ENCODE results near the gene ADAM11.

ADAM11 gene

DNA sequence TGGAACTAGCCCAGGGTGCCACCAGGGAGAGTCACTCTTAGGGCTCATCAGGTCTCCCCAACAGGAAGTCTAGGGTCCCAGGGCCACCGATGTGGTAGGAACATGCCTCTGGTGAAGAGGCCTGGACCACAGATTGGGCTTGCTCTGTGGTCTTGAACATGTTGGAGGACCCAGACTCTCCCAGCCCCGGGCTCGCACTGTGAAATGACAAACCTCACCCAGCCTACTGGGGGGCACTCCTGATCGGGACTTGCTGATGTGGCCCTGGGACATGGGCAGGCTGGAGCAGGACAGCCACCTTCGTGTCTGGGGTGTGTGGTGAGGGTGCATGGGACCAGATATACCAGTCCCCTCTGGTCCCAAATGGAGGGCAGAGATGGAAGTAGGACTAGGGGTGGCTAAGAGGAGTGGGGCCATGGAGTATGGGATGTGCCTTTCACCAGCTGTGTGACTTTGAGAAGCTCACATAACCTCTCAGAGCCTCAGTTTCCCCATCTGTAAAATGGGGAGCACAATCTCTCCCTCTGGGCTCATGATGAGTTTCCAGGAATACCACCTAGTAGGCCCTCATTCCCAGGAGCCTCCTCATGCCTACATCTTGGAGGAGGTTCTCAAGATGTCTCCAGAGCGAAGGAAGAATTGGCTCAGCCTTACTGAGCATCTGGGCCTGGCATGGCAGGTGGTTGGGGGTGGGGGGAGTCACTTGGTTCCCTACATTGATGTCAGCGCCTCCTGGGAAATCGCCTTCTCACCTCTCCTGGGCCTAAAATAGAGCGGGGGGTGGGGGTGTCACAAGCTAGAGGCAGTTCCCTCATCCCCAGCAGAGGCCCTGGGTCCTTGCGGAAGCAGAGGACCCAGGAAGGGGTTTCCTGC is 1.5 kb upstream of the ADAM11 start:
- no peak for DNase-seq (ENCODE audit: extremely low read depth in 1 of 2, low read depth in 1 of 2)

DNA sequence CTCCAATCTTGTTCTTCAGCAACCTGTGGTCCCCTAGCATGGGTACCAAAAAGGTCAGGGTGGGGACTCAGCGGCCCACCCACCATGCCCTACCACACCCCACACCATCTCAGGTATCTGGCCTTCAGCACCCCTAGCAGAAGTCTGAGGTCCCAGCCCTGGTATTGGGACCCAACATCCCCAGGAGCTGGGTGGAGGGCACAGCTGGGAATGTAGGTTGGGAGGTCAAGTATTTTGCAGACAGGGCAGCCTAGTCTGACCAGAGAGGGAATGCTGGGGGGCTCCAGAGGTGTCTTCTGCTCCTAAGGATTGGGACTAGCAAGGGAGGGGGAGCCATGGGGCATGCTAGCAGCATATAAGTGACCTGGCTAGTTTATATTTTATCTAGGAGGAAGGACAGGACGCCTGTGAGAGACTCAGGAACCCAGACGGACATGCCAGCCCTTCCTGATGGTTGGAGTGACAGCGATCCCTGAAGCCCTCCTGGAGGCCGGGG is 822 bp upstream of the ADAM11 start:
- no peak for DNase-seq (ENCODE audit: extremely low read depth in 1 of 2, low read depth in 1 of 2)

GRCh38 chr17:44759086-44759915 is 513 bp downstream of the ADAM11 start:
- DNase-seq (ENCODE audit: extremely low read depth in 1 of 2, low read depth in 1 of 2), result no peak

DNA sequence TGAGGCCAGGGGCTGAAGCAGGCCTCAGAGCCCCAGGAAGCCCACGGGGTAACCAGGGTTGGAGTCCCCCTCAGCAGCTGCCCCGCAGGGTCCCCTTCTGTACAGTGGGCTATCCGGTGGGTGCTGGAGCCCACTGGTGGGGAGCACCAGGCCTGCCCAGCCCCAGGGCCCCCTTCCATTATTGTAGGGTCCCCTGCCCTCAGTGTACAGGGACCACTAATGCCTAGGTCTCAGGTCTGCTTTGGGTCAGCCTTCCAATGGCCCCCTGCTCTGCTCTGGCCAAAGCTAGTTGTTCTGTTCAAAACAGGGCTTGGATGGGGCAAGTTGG is 1.1 kb downstream of the ADAM11 start:
- no peak for DNase-seq (ENCODE audit: extremely low read depth in 1 of 2, low read depth in 1 of 2)

- no peak for DNase-seq (ENCODE audit: extremely low read depth in 1 of 2, low read depth in 1 of 2)
Observed at GRCh38 chr17:44760474-44761308, 1.9 kb downstream of the ADAM11 start.

GRCh38 chr17:44761932-44762810 is 3.4 kb downstream of the ADAM11 start:
- no peak for DNase-seq (ENCODE audit: extremely low read depth in 1 of 2, low read depth in 1 of 2)

- no peak for DNase-seq (ENCODE audit: extremely low read depth in 1 of 2, low read depth in 1 of 2)
Observed at GRCh38 chr17:44763170-44763569, 4.4 kb downstream of the ADAM11 start.

- DNase-seq (ENCODE audit: extremely low read depth in 1 of 2, low read depth in 1 of 2), result no peak
Observed at GRCh38 chr17:44765965-44766364, 7.2 kb downstream of the ADAM11 start.

- DNase-seq (ENCODE audit: extremely low read depth in 1 of 2, low read depth in 1 of 2), result no peak
Observed at GRCh38 chr17:44766409-44767038, 7.7 kb downstream of the ADAM11 start.

- DNase-seq (ENCODE audit: extremely low read depth in 1 of 2, low read depth in 1 of 2), result no peak
Observed at GRCh38 chr17:44767493-44767892, 8.7 kb downstream of the ADAM11 start.

GRCh38 chr17:44768505-44769142 is 9.8 kb downstream of the ADAM11 start:
- no peak for DNase-seq (ENCODE audit: extremely low read depth in 1 of 2, low read depth in 1 of 2)

DNA sequence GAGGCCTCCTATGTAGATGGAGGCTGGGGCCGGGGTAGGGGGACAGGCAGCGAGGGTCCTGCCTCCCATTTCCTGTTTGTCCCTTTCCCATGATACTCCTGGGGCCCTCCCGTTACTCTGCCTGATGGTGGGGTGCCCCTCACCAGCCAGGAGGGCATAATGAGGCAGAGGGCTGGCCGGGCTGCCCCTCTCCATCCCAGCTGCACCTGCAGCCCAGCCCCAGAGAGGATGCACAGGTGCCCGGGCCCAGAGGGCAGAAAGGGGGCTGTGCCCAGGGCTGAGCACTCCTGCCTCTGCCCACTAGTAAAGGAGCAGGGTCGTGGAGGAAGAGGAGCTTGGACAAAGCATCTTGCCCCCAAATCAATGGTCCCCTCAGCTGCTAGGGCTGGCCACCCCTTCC is 10.4 kb downstream of the ADAM11 start:
- no peak for DNase-seq (ENCODE audit: extremely low read depth in 1 of 2, low read depth in 1 of 2)

DNA sequence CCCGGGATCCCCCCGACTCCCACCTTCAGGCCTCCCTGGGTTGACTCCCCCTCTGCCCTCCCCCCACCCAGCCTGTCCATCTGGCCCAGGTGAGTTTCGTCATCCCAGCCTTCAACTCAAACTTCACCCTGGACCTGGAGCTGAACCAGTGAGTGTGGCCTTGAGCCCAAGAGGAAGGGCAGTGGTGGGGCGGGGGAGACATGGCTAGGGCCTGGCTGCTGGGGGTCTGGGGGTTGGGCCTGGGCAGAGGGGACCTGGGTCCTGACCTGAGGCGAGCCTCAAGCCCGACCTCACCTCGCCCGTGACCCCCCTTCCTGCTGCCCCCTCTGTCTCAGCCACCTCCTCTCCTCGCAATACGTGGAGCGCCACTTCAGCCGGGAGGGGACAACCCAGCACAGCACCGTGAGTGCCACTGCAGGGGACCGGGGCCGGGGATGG is 10.9 kb downstream of the ADAM11 start:
- DNase-seq (ENCODE audit: extremely low read depth in 1 of 2, low read depth in 1 of 2), result no peak

GRCh38 chr17:44770166-44770925 is 11.6 kb downstream of the ADAM11 start:
- DNase-seq (ENCODE audit: extremely low read depth in 1 of 2, low read depth in 1 of 2), result no peak

DNA sequence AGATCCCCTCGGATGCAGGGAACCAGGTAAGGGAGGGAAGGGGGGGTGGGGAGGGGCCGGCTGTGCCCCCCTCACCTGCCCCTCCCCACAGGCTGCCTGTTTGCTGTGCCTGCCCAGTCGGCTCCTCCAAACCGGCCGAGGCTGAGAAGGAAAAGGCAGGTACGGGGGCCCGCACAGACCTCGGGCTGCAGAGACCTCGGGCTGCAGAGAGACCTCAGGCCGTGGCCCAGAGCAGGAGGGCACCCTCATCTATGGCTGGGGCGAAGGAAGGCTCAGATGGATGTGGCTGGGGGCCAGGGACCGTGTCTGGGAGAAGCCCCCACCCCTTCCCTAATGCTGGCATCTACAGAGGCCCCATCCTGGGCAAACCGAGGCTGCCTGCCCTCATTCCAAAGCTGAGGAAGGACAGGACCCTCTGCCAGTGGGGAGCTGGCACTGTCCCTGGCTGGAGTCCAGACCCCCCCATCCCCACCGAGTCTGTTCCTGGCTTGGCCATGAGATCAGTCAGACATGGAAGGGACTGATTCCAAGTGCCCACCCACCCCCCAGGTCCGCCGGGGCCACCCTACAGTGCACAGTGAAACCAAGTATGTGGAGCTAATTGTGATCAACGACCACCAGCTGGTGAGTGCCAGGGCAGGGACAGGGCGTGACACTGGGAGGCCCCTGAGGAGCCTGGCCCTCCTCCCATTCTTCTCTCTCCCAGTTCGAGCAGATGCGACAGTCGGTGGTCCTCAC is 13.7 kb downstream of the ADAM11 start:
- no peak for DNase-seq (ENCODE audit: extremely low read depth in 1 of 2, low read depth in 1 of 2)

- no peak for DNase-seq (ENCODE audit: extremely low read depth in 1 of 2, low read depth in 1 of 2)
Observed at GRCh38 chr17:44773140-44773539, 14.4 kb downstream of the ADAM11 start.

DNA sequence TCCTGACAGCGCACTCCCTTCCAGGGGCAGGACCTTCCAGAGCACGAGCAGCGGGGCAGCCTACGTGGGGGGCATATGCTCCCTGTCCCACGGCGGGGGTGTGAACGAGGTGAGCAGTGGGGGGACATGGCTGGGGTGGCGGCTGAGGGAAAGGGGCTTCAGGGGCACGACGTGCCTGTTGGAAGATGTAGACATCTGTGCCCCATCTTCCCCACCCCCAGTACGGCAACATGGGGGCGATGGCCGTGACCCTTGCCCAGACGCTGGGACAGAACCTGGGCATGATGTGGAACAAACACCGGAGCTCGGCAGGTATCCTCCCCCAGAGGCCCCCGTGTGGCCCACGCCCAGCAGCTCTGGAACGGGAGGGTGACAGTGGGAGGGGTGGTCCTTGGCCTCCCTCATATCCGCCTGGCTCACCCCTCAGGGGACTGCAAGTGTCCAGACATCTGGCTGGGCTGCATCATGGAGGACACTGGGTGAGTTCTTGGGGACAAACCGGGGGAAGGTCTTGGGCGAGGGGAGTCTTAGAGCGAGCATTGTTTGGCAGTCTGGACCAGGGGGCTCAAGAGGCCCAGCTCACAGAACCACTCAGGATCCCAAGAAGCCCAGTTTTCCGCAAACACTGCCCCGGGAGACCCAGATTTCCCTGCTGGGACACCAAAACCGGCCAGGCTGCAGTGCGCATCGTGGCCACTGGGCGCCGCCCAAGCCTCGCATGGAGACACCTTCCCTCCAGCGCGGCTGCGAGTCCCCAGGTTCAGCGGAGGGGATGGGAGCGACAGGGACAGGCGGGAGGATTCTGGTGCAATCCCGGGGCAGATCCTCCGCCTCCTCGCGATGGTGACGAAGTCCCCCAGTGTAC is 15.7 kb downstream of the ADAM11 start:
- peak; percentile 65 to 77 for DNase-seq (ENCODE audit: extremely low read depth in 1 of 2, low read depth in 1 of 2)
